Suprapubic skin (tissue), 4 donors: ENCODE data around the gene TIMM50. TPM values are rescaled to one million over a fixed set of nuclear protein-coding genes. Genes with fewer than 3 reads are reported as not detected.

Experiments used
- DNase-seq, 2 donors: peaks; one replicate each; pipeline ENCODE4 v3.0.0-alpha.2; 2019; ENCODE audit warnings: low spot score in 2 of 2
- H3K27ac ChIP-seq: fragments of 200-600 bp; sonication (generic); one replicate; pipeline ENCODE4 v1.5.1; 2019
- H3K27me3 ChIP-seq: fragments of 200-600 bp; sonication (generic); one replicate; pipeline ENCODE4 v1.5.1; 2019
- H3K36me3 ChIP-seq: fragments of 200-600 bp; sonication (generic); one replicate; pipeline ENCODE4 v1.5.1; 2019
- H3K4me1 ChIP-seq: fragments of 200-600 bp; sonication (generic); one replicate; pipeline ENCODE4 v1.5.1; 2019
- H3K4me3 ChIP-seq: fragments of 200-600 bp; sonication (generic); one replicate; pipeline ENCODE4 v1.5.1; 2019; ENCODE audit warnings: mild to moderate bottlenecking
- H3K9me3 ChIP-seq: fragments of 200-600 bp; sonication (generic); one replicate; pipeline ENCODE4 v1.5.1; 2019
- EP300 ChIP-seq: sonication (generic); formaldehyde crosslinking; IDR thresholded peaks from one replicate; pipeline ENCODE4 v1.6.1; 2017; ENCODE audit warnings: antibody characterized with exemption
- POLR2A ChIP-seq, 2 donors: fragments of 450-650 bp; IDR thresholded peaks; one replicate each; pipeline ENCODE4 v1.6.1; 2017; ENCODE audit warnings: antibody characterized with exemption in 2 of 2, mild to moderate bottlenecking in 2 of 2, moderate library complexity in 2 of 2
- POLR2AphosphoS5 ChIP-seq, 3 donors: sonication (generic); formaldehyde crosslinking; IDR thresholded peaks; one replicate each; pipeline ENCODE4 v1.6.1; 2017; ENCODE audit warnings: antibody characterized with exemption in 3 of 3
- WGBS: methylation state at CpG from one replicate; pipeline ENCODE4 v1.1.5; 2018; 5-methylcytosine and 5-hydroxymethylcytosine counted together
- total RNA-seq, 4 donors: library from RNA; depleted of rRNA; stranded (reverse); fragments of >200 nt; gene quantifications; one replicate each; pipeline ENCODE4 v1.1.0, GENCODE V29; 2016
- TF ChIP-seq, protein P1 (sequence below), 2 donors: fragments of 200-600 bp in 1 of 2; fragments of 450-650 bp in 1 of 2; sonication (generic) in 1 of 2; IDR thresholded peaks; one replicate each; pipeline ENCODE4 v1.5.1; 2016 to 2019; ENCODE audit warnings: antibody characterized with exemption in 2 of 2, mild to moderate bottlenecking in 1 of 2, moderate library complexity in 1 of 2

TIMM50 gene
- total RNA-seq, 4 donors from 2014 or later, result 44.9 to 57.9 (median 50.6) TPM

DNA sequence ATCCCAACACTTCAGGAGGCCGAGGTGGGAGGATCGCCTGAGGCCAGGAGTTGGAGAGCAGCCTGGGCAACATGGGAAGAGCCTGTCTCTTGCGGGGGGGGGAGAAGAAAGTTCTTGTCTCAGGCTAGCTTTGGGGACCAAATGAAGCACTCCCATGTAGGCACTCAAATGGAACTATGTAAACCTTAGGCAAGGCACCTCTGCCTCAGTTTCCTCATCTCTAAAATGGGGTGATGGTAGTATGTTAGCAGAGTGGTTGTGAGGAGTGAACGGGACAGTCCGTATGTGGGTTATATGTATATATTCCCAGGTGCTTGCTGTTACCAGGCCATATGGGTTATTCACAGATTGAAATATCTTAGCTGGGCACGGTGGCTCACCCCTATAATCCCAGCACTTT lies 11.6 kb downstream of the TIMM50 start:
- Histone ChIP-seq H3K27ac (no peak overlapping the region), H3K4me1 (no peaks in the 10 kb centered on the region), H3K36me3 (peaks cover 48% of the 10 kb centered on the region), H3K27me3 (peaks cover 17% of the 10 kb centered on the region), H3K9me3 (no peaks in the 10 kb centered on the region), H3K4me3 (no peak overlapping the region)
- no peak for TF ChIP-seq EP300
- TF ChIP-seq POLR2A (IDR thresholded peaks at IDR 0.05), result no peak
- TF ChIP-seq POLR2AphosphoS5 (IDR thresholded peaks at IDR 0.05), result no peak
- TF ChIP-seq, protein P1, sequence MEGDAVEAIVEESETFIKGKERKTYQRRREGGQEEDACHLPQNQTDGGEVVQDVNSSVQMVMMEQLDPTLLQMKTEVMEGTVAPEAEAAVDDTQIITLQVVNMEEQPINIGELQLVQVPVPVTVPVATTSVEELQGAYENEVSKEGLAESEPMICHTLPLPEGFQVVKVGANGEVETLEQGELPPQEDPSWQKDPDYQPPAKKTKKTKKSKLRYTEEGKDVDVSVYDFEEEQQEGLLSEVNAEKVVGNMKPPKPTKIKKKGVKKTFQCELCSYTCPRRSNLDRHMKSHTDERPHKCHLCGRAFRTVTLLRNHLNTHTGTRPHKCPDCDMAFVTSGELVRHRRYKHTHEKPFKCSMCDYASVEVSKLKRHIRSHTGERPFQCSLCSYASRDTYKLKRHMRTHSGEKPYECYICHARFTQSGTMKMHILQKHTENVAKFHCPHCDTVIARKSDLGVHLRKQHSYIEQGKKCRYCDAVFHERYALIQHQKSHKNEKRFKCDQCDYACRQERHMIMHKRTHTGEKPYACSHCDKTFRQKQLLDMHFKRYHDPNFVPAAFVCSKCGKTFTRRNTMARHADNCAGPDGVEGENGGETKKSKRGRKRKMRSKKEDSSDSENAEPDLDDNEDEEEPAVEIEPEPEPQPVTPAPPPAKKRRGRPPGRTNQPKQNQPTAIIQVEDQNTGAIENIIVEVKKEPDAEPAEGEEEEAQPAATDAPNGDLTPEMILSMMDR (IDR thresholded peaks at IDR 0.05), result no peak
- 92% methylated on average over 6 of the region's 6 CpGs for WGBS
- DNase-seq, result no peak

DNA sequence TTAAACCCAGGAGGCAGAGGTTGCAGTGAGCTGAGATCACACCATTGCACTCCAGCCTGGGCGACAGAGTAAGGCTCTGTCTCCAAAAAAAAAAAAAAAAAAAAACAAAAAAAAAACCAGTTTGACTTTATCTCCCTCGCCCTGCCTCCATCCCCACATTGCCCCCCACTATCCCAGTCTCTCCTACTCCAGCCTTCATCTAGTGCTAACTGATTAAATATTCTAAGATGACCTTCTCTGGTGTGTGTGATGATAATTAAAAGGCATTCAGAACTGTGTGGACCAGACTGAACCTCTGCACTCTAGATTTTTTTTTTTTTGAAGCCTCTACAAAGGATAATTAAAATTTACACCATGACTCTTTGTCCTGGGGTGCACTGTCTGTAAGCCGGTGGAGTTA lies 12.2 kb downstream of the TIMM50 start:
- peaks cover 22% of the 10 kb centered on the region for H3K27me3 ChIP-seq
- H3K36me3 ChIP-seq, result peaks cover 43% of the 10 kb centered on the region
- WGBS, result 88% methylated on average over 3 of the region's 3 CpGs
- H3K27ac ChIP-seq, result no peak overlapping the region
- H3K4me3 ChIP-seq, result no peak overlapping the region
- H3K4me1 ChIP-seq, result peaks cover 3% of the 10 kb centered on the region
- H3K9me3 ChIP-seq, result no peaks in the 10 kb centered on the region
- no peak for DNase-seq
- TF ChIP-seq POLR2A (IDR thresholded peaks at IDR 0.05) (no peak), EP300 (no peak), POLR2AphosphoS5 (IDR thresholded peaks at IDR 0.05) (no peak)
- TF ChIP-seq, protein P1 (IDR thresholded peaks at IDR 0.05), result no peak

DNA sequence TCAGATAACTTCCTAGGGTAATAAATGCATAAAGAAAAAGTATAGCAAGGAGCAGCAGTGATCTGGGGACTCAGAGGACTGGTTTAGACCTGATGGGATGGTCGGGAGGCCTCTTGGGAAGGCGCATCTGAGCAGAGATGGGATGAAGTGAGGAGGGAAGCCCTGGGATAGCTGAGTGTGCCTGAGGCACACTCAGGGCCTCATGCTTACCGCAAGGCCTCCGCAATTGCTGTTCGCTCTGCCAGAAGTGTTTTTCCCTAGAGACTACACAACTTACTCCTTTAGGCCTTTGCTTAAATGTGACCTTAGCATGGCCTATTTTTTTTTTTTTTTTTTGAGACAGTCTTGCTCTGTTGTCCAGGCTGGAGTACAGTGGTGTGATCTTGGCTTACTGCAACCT lies 14.0 kb downstream of the TIMM50 start:
- Histone ChIP-seq H3K27ac (no peak overlapping the region), H3K4me1 (peaks cover 19% of the 10 kb centered on the region), H3K9me3 (no peaks in the 10 kb centered on the region), H3K4me3 (no peak overlapping the region), H3K36me3 (peaks cover 24% of the 10 kb centered on the region), H3K27me3 (peaks cover 41% of the 10 kb centered on the region)
- no peak for DNase-seq
- TF ChIP-seq EP300 (no peak), POLR2A (IDR thresholded peaks at IDR 0.05) (no peak), POLR2AphosphoS5 (IDR thresholded peaks at IDR 0.05) (no peak)
- TF ChIP-seq, protein P1 (IDR thresholded peaks at IDR 0.05), result no peak
- WGBS, result 78% methylated on average over 5 of the region's 5 CpGs

DNA sequence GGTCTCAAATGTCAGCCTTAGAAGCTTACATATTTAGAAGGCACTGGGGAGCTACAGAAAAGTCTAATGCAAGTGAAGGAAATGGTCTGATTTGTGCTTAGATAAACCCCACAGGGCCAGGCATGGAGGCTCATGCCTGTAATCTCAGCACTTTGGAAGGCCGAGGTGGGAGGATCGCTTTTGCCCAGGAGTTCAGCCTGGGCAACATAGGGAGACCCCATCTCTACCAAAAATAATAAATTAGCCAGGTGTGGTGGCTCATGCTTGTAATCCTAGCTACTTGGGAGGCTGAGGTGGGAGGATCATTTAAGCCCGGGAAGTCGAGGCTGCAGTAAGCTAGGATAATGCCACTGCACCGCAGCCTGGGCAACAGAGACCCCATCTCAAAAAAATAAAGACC lies 15.4 kb downstream of the TIMM50 start:
- WGBS, result 80% methylated on average over 5 of the region's 5 CpGs
- DNase-seq, result no peak
- Histone ChIP-seq H3K27ac (no peak overlapping the region), H3K27me3 (peaks cover 54% of the 10 kb centered on the region), H3K4me3 (no peak overlapping the region), H3K36me3 (peaks cover 10% of the 10 kb centered on the region), H3K9me3 (no peaks in the 10 kb centered on the region), H3K4me1 (peaks cover 19% of the 10 kb centered on the region)
- TF ChIP-seq POLR2A (IDR thresholded peaks at IDR 0.05), result no peak

DNA sequence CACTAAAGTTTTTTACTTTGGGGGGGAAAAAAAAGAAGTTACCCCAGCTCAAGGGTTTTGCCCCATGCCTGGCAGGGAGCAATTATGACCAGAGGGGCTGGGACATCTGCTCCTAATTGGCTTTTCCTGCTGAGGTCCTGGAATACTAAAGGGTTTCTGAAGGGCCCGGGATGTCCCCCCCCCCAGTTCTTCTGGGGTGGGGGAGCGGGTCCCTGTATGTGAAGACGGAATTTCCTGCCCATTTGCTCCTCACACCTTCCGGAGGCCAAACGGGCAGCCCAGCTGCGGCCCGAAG lies 17.0 kb downstream of the TIMM50 start:
- no peaks in the 10 kb centered on the region for H3K36me3 ChIP-seq
- H3K4me1 ChIP-seq, result peaks cover 22% of the 10 kb centered on the region
- H3K27ac ChIP-seq, result no peak overlapping the region
- no peak overlapping the region for H3K4me3 ChIP-seq
- 0% methylated on average over 5 of the region's 7 CpGs for WGBS
- H3K9me3 ChIP-seq, result no peaks in the 10 kb centered on the region
- TF ChIP-seq POLR2A (IDR thresholded peaks at IDR 0.05) (no peak), EP300 (no peak), POLR2AphosphoS5 (IDR thresholded peaks at IDR 0.05) (no peak)
- TF ChIP-seq, protein P1 (IDR thresholded peaks at IDR 0.05), result no peak
- H3K27me3 ChIP-seq, result peaks cover 65% of the 10 kb centered on the region
- no peak for DNase-seq
